Fibroblast of the aortic adventitia (primary cell): Measurements from ENCODE around the gene PTPRH. TPM values are rescaled to one million over a fixed set of nuclear protein-coding genes. Genes with fewer than 3 reads are reported as not detected.

Experiments
- DNase-seq: peaks from one replicate; pipeline ENCODE4 v3.0.0-alpha.2; 2010; ENCODE audit warnings: low read depth
- H3K4me3 ChIP-seq: 2 replicates; pipeline ENCODE4 v1.5.1; 2011; ENCODE audit warnings: low read depth, mild to moderate bottlenecking, control low read depth, low read length, moderate library complexity
- total RNA-seq: library from RNA; depleted of rRNA; stranded (reverse); fragments of >200 nt; gene quantifications from 2 replicates; pipeline ENCODE4 v1.2.3, GENCODE V29; 2012; ENCODE audit warnings: low replicate concordance
- TF ChIP-seq, protein P1 (sequence below): IDR thresholded peaks from 2 replicates; pipeline ENCODE4 v1.5.1; 2011; ENCODE audit warnings: mild to moderate bottlenecking, low read length, control low read depth, inconsistent platforms; ENCODE audit not compliant: insufficient read depth

Gene PTPRH
- total RNA-seq, 1 donor, result 7.8 TPM

DNA sequence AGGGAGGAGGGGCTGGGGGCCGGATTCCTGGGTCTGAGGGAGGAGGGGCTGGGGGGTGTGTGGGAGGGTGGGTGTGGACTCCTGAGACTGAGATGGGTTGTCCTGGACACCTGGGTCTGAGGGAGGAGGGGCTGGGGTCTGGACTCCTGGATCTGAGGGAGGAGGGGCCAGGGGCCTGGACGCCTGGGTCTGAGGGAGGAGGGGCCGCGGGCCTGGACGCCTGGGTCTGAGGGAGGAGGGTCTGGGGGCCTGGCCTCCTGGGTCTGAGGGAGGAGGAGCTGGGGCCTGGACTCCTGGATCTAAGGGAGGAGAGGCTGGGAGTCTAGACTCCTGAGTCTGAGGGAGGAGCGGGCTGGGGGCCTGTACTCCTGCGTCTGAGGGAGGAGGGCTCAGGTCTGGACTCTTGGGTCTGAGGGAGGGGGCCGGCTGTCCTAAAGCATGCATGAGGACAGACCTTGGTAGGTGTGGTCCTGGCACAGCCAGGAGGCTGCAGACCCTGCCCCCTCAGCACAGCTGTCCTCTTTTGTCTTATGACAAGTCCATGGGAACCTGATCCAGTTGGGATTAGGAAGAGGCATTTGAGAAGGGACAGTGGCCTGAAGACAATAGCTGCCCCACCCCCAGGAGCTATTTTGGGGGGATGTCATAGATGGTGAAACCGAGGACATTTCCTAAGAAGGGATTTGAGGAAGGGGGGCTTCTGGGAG, 61.6 kb downstream of the PTPRH start:
- TF ChIP-seq, protein P1, sequence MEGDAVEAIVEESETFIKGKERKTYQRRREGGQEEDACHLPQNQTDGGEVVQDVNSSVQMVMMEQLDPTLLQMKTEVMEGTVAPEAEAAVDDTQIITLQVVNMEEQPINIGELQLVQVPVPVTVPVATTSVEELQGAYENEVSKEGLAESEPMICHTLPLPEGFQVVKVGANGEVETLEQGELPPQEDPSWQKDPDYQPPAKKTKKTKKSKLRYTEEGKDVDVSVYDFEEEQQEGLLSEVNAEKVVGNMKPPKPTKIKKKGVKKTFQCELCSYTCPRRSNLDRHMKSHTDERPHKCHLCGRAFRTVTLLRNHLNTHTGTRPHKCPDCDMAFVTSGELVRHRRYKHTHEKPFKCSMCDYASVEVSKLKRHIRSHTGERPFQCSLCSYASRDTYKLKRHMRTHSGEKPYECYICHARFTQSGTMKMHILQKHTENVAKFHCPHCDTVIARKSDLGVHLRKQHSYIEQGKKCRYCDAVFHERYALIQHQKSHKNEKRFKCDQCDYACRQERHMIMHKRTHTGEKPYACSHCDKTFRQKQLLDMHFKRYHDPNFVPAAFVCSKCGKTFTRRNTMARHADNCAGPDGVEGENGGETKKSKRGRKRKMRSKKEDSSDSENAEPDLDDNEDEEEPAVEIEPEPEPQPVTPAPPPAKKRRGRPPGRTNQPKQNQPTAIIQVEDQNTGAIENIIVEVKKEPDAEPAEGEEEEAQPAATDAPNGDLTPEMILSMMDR, result no peak
- DNase-seq, result no peak
- no peak overlapping the region for H3K4me3 ChIP-seq

DNA sequence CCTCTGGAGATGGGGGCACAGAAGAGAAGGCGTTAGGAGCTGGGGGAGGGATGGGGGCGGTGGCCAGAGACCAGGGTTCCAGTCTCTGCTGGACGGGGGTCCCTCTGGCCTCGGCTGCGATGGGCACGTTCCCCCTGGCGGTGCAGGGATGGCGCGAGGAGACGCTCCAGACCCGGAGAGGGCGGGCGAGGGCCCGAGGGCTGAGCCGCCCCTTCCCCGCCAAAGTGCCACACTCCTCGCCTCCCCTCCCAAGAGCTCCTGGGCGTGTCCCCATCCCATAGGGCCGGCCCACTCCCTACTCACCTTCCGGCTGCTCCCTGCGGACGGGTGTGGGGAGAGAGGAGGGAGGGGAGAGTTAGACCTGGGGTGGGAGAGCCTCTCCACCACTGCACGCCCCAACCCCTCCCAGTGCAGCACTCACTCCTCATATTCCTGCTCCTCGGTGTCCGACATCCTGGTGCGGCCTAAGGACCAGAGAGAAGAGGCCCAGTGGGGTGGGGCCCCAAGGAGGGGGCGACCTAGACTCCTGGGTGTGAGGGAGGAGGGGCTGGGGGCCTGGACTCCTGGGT, 62.5 kb downstream of the PTPRH start:
- TF ChIP-seq, protein P1, result no peak
- no peak overlapping the region for H3K4me3 ChIP-seq
- DNase-seq, result no peak

DNA sequence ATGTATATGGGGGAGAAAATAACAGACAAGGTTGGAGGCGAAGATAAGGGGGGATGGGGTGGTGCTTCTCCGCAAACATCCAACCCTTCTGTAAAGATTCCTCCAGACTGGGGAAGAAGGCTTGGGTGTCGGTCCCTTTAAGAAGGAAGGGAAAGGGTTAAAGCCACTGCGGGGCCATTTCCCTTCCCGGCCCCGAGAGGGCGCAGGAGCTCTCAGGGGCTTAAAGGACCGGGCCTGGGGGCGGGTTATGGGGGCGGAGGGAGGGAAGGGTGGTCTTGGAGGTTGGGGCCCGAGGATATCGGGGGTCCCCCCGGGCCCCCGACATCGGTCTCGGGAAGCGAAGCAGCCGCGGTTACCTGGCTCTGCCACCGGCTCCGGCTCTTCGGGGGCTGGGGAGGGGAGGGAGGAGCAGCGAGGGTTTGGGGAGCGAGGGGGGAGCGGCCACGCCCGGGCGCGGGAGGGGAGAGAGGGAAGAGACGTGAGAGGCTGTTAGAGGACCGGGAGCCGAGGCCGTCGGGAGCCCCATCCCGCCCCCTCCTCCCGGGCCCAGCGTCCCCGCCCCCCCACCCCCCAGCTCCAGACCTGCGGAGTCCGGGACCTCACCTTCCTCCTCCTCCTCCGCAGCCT, 63.1 kb downstream of the PTPRH start:
- peak overlapping the region; percentile 13 for H3K4me3 ChIP-seq
- TF ChIP-seq, protein P1, result peak; percentile 71
- DNase-seq, result no peak

DNA sequence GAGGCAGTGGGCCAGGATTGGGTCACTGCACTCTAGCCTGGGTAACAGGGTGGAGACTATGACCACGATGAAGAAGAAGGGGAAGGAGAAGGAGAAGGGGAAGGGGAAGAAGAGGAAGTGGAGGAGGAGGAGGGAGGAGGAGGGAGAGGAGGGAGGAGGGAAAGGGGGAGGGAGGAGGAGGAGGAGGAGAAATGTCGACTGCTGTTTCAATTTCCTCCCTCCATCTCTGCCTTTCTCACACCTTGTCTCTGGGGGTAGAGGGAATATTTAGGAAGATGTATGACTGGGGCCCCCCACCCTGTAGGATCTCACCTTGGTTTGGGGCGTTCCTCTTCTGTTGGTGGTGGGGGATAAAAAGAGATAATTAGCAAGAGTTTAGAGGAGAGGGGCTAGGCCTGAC, 64.1 kb downstream of the PTPRH start:
- TF ChIP-seq, protein P1, result no peak
- DNase-seq, result no peak
- H3K4me3 ChIP-seq, result no peak overlapping the region

DNA sequence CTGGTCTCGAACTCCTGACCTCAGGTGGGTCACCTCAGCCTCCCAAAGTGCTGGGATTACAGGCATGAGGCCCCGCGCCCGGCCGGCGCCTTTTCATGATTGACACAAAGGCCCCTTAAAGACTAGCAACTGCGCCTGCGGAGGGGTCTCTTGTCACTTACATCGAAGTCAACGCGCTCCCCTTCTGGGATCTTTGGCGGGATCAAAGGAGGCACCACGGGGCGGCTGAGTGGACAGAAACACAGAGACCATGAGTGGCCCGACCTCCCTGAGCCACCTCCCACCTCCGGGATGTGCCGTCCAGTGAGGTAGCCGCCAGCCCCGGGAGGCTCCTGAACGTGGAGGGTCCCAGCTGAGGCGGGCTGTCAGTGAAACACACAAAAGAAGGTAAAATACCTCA, 67.6 kb downstream of the PTPRH start:
- TF ChIP-seq, protein P1, result no peak
- H3K4me3 ChIP-seq, result no peak overlapping the region
- no peak for DNase-seq

DNA sequence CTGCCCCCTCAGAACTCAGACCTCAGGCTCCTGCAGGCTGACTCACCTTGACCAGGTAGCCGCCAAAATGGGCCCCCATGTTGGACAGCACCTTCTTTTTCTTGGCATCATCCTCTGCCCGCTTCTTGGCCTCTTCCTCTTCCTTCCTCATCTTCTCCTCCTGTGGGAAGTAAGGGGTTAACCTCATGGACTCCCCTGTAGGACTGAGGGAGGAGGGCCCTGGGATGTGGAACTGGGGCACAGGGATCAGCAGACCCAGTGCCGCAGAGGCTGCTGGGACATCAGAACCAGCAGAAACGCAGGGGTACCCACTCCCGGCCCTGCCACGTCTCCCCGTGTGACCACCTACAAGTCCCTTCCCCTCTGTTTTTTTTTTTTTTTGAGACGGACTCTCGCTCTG, 71.4 kb downstream of the PTPRH start:
- no peak overlapping the region for H3K4me3 ChIP-seq
- no peak for DNase-seq
- TF ChIP-seq, protein P1, result no peak
